ENCODE measurements around the gene ANO1.

The ANO1 gene

DNA sequence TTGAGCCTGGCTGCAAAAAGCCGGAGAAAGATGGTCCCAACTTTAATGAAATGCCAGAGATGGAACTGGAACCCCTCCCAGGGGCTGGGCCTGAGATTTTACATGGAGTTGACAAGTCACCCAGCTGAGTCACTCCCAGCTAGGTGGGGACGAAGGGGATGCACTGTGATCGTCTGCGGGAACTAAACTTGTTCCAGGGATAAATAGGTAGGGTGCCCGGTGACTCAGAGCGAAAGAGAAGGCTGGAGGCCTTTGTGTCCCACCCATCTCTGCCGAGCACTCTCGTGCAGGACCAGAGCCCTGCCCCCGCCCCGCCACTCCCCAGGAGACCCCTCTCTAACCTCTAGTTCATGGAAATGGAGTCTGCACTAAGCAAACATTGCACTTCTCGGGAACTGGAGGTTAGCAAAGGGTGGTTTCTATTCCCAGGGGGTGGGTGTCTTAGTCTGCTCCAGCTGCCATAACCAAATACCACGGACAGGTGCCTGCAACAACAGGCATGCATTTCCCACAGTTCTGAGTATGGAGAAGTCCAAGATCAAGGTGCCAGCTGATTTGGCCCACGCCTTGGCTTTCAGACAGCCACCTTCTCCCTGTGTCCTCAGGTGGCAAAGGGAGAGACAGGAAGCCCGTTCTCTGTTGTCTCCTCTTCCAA, 64.2 kb downstream of the ANO1 start:
- DNase-seq = no peak

DNA sequence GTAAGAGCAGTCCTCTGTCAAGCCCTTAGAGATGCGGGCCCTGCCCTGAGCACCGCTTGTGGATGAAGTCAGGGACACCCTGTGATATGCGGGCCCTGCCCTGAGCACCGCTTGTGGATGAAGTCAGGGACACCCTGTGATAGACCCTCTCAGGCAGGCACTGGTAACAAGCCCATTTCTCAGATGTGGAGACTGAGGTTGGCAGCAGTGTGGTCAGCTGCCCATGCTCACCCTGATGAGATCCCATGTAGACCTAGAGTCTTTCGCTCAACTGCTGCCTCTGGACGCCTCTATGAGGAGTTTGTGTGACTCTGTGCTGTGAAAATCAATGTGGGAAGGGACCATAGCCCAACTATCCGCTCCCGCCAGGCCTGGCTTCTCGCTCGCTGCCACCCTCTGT, 66.1 kb downstream of the ANO1 start:
- DNase-seq = no peak

DNA sequence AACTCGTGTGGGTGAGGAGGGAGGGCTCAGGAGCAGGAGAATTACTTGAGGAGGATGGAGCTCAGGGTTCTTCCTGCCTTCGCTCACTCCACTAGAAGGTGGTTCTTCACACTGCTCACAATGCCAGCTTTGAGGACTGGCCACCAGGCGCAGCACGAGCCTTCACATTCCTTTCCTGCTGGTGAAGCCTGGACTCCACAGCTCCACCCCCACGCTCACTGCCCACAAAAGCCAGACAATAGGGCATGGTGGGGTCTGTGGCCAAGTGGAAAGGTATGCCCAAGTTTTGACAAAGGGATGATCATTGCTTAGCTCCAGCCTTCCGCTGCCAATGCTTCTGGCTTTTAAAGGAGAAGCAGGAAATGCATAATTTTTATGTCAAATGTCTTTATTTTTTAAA, 67.0 kb downstream of the ANO1 start:
- DNase-seq = no peak

DNA sequence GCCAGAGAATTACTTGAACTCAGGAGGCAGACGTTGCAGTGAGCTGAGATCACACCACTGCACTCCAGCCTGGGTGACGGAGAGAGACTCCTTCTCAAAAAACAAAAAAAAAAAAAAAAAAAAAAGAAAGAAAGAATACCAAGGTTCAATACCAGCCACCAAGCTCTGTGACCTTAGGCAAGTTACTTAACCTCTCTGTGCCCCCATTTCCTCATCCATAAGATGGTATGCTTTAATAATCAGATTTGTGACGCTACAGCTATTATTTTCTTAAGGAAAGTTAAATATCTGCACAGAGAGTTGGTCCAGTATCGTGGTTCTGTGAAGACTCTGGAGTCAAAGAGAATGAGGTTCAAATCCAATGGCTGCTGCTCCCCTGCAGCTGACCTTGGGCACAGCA, 67.7 kb downstream of the ANO1 start:
- no peak for DNase-seq

DNA sequence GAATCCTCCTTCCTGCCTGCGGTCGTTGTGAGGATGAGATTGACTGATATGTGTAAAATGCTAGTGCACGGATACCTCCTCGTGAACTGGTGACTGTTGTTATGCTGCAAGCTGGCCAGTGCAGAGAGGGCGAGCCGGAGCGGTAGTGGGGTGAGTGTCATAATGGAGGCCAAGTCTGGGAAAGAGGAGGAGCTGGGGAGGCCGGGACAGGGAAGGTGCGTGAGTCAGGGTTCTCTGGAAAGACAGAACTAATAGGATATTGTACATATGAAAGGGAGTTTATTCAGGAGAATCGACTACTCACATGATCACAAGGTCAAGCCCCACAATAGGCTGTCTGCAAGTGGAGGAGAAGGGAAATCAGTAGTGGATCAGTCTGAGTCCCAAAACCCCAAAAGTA, 68.2 kb downstream of the ANO1 start:
- no peak for DNase-seq

DNA sequence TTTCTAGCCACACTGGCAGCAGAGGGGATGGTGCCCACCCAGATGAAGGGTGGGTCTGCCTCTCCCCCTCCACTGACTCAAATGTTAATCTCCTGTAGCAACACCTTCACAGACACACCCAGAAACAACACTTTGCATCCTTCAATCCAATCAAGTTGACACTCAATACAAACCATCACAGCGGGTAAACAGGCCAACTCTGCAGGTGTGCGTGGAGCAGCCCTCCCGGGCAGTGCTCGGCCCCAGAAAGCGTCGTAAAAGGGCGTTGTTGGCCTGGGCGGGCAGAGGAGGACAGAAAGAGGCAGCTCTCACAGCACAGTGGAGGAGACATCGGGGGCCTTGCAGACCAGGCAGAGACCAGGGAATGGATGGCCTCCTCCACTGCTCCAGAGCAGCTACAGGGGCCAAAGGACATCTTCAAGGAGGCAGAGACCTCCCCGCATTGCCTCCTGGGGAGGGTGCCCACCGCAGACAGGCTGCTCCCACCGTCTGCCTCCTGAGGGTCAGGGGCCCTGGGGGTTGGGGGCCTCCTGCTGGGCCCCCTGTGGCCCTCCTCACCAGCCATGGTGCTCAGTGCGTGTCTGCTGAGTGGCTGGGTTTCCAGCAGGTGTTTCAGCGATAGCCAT, 68.9 kb downstream of the ANO1 start:
- no peak for DNase-seq

DNA sequence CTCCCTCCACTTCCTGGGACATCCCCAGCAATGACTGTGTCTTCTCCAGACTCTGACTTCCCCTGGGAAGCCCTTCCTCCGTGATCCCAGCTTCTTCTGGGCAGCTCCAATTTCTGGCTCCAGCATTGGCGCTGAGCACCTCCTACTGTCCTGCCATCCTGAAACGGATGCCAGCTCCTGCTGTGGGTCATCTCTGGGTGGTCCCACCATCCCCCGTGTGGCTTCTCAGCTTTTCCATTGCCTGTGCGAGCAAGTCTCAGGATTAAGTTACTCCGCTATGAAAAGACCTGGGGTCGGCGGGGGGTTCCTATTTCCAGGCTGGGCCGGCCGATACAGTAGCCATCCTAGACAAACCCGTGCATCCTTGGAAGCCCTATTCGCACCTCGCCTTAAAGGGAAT, 69.6 kb downstream of the ANO1 start:
- DNase-seq = no peak

DNA sequence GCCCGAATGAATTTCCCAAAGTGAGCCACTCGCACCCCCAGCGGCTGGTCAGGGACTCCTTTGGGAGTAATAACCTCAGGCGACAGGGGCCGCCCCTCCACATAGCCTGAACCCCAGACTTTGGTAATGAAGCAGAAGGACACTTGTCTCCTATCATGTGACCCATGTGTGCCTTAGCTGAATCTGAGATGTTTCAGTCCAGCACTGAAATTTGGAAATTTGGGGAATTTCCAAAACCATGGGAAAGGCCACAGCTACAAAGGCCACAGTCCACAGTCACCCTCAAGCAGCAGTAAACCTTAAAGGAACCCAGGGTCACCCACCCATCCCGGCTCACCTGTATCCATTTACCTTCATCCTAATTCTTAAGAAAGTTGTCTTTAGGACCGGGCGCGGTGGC, 73.6 kb downstream of the ANO1 start:
- DNase-seq = no peak

DNA sequence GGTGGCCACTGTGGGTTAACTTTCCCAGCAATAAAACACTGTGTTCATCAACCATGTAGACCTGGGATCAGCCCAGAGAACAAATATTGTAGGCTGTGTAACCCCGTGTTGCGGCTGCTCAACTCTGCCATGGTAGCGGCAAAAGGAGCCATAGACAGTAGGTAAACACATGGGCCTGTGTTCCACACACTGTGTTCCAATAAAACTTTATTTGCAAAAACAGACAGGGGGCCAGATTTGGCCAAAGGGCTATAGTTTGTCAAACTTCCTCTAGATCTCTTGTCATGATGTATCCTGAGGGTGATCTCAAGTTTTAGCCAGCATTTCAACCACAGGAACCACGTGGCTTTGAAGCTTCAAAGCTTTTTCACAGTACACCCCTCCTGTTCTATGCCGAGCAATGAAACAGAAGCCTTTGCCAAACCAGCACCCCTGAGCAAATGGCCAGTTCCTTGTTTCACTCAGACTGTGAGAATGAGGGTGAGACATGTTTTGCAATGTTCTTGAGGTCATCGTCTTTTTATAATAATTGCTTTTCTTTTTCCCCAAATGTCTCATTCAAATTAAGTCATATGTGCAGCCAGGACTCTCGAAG, 75.1 kb downstream of the ANO1 start:
- DNase-seq = no peak

DNA sequence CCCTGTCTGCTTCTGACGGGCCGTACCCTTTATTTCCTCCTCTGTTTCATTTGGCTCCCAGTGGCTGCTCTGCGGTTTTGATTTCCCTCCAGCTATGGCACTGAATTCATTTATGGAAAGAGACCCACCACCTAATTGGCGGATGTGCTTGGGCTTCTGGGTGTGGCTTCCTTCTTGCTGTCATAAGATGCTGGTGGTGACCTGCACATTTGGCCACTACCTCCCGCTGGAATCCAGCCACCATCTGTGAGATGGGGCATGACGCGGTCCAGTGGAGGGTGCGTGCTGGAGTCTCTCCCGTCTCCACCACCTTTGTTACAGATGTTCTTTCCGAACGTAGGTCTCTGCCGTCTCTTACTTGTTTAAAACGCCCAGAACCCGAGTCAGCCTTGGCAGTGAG, 77.3 kb downstream of the ANO1 start:
- DNase-seq = no peak

DNA sequence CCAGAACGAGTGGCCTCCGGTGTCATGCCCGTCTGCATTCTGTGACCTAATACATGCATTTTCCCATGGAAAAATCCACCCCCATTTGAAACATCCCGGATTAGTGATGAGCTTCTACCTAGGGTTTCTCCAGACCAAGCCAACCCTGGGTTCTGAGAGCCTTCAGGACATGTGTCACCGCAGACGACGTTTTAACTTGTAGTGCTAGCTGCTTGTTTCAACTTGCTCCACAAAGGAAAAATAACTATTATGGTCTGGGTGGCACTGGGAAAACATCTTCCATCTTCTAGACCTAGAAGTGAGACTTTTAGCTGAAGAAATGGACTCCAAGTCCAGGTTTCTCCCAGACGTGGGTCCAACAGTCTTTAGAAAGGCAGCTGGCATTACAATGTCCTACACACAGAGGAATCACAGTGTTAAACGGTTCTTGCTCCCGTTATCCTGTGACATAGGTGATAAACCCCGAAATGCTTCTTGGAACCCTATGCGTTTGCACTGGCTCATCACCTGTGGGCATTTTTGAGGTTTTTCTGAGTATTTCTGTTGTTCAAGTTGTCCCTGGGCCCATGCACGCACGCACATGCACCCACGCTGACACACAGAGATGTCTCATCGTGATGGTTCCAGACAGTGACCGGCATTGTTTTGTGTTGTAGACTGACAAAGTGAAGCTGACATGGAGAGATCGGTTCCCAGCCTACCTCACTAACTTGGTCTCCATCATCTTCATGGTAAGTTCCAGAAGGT, 78.3 kb downstream of the ANO1 start:
- no peak for DNase-seq

DNA sequence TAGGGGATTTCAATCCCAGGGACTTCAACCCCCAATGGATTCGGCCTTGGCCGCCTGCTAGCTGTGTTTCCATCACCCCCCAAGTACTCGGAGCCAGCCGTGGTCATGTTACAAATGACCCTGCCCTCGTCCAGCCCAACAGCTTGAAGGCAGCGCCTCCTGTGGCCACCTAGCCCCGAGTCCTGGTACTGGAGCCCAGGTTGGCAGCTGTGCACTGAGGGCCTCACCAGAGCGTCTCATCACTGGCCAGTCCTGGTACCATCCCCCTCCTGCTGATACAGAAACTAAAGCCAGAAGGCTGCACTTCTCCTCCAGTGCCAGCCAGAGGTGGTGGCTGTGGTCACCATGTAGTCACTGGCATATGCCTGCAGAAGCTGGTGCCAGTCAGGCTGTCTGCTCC, 80.1 kb downstream of the ANO1 start:
- DNase-seq = no peak

DNA sequence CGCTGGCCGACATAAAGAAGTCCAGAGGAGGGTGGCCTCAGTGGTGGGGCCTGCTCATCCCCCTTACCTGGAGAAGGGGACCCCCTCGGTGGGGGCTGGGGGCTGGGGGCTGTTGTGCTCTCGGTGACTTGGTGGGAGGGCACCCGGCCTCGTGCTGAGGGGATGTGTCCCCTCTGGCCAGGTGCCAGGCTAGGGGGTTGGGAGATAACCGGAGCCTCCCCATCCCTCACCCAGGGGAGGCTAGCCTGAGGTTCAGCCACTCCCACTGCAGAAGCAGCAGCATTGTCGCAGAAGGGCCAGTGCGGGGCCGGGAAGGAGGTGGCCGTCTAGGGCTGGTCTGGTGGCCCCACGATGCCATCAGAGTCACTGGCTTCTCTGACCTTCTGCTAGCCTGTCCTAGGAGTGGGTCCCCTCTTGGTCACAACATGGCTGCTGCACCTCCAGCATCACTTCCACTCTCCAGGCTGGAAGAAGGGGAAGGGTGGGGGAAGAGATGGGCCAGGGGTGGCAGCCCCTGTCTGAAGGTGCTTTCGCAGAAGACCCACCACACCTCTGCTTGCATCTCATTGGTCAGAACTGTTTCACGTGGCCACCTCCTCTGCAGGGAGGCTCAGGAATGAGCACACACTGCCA, 80.8 kb downstream of the ANO1 start:
- no peak for DNase-seq

DNA sequence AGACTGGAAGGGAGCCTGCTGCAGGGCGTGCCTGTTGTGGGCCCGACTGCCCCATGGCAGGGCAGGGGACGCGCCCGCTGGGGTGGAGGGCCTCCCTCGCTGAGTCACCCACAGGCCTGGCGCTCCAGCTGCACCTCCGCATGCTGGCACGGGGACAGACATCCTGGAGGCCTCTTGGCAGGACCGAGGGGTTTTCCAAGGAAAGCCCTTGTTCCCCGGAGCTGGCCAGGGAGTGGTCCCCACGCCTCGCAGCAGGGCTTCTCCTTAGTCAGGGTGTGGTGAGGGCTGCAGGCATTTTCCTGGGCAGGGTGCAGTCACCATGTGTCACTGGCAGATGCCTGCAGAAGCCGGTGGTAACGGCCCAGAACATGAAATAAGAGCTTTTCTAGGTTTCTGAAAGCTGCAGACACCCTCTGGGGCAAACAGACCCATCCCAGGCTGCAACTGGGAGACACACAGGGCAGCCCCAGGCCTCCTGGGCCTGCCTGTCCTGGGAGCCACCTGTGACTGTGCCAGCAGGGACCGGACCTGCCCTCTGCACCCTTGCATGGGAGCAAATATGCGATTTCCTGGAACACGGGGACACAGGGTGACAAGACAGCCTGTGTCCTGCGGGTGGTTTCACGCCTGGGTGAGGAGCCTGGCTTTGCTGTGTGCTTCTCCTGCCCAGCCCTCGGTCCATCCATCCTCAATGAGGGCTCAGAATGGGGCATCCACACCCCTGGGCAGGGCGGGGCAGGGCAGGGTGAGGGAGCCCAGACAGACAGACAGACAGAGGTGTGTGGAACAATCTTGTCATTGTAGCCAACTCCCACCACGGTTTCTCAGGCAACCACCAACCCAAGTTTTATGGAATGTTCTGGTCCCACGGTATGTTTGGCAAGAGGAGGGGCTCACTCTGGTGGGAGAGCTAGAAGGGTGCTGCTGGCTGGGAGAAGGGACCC, 81.8 kb downstream of the ANO1 start:
- no peak for DNase-seq

DNA sequence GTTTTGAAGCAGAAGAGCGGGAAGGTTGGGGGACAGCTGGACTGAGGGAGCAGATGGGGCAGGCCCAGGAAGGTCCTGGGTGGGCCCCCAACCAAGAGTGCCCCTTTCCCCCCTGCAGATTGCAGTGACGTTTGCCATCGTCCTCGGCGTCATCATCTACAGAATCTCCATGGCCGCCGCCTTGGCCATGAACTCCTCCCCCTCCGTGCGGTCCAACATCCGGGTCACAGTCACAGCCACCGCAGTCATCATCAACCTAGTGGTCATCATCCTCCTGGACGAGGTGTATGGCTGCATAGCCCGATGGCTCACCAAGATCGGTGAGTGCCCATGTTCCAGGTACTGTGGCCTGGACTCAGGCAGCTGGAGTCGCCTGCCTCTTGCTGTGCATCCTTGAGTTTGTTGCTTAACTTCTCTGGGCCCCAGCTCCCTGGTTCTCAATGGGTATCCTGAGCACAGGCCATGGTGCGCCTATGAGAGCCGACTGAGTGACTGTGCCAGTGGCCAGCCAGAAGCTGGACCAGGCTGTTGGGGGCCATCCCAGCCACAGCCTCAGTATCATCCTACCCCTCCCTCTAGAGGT, 83.0 kb downstream of the ANO1 start:
- DNase-seq = no peak

DNA sequence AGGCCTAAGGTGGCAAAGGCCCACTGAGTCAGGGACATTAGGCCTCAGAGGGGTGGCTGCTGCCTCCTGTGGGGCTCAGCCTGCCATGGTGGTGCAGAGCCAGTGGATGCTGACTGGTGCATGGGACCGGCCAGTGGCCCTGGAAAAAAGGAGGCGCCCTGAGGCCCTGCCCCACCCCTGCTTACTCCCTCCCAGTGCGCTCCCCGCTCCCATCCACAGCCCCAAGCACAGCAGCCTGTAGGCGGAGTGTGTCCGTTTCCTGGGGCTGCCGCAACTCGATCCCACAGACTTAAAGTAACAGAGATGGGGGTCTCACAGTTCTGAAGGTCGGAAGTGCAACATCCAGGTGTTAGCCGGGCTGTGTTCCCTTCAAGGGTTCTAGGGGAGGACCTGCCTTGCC, 86.6 kb downstream of the ANO1 start:
- no peak for DNase-seq

DNA sequence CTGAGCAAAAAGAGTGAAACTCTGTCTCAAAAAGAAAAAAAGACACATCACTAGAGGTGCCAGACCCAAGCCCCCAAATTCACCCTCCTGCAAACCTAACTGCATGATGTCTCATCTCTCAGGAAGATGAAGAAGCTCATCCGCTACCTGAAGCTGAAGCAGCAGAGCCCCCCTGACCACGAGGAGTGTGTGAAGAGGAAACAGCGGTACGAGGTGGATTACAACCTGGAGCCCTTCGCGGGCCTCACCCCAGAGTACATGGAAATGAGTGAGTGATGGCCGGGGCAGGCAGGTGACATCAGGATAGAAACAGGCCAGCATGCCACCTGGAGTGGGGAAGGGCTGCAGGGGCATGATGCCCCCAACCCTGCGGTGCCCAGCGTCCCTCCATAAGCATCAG, 89.0 kb downstream of the ANO1 start:
- no peak for DNase-seq

DNA sequence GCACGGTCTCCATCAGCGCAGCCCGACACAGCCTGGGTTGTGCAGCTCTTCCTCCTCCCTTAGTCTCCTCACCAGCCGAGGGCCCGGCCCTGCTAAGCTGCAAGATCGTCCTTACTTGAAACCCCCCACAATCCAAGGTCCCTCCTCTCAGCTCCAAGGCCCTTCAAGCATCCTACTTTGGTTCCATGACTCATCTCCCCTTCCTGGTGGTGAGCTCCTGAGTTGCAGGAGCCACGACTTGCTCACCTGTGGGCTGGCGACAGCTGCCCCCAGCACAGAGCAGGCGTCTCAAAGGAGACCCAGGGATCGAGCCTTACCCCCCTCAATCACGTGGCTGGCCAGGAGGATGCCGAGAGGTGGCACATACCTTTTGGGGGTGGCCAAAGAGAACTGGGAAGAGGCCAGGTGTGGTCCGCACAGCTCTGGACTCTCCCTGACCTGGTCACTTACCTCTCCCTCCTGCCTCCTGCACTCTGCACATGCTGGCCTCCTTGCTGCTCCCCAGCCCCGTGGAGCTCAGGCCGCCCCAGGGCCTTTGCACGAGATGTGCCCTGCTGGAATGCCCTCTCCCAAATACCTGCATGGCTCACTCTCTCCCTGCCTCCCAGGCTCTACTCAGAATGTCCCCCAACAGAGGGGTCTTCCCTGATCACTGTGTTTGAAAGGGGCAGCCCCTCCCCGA, 89.7 kb downstream of the ANO1 start:
- DNase-seq = no peak

DNA sequence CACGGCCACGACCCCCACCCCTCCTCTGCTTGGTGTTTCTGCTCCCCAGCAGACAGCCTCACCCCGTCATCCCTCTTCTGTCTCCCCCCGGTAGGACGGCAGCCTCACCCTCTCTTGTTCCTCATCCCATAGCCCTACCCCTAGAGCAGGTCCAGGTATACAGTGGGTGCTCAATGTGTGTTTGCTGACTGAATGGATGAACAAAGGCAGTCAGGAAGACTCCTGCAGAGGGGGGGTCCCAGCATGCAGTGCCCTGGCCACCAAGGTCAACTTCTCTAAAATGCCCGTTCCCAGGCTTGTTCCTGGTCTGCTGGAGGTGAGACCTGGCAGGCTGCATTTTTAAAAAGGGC, 90.3 kb downstream of the ANO1 start:
- no peak for DNase-seq

DNA sequence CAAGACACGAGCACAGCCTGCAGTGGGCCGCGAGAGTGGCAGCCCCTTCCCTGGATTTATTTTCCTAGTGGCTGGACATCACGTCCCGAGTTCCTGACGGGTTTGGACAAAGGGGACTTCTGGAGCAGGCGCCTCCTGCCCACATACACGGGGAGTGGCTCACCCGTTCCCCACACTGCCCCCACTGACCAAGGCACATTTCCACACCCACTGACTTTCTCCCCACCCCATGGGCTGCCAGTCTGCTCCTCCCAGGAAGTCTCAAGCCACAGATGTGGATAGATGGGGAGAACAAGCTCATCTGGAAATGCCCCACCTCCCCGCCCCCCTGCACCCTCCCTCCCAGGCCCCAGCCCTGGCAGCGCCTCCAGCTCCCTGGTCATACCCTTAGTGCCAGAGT, 91.0 kb downstream of the ANO1 start:
- DNase-seq = no peak

DNA sequence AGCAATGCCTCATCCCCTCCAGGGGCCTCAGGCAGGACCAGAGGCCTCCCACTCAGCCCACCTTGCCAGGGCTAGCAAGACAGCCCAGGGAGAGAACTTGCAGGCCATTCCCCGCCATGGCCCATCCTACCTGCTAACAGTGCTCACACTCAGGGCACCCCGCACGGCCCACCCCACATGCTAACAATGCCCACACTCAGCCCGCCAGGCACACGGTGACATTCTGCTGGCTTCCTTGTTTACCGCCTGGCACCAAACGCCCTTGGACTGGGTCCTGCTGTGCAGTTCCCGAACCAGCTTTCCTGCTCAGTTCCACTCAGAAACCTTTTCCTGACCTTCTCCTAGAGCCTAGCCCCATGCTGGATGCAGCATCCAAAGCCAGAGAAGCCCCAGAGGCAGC, 91.5 kb downstream of the ANO1 start:
- no peak for DNase-seq
